ENCODE results near the gene GAS6. TPM values are rescaled to one million over a fixed set of nuclear protein-coding genes. Genes with fewer than 3 reads are reported as not detected.
"Not testable (repeated sequence)": the region's sequence is repeated elsewhere in the genome, so short reads cannot be mapped to it uniquely, and the experiment has no call there.

GAS6 gene
- total and polyA plus RNA-seq, 7 experiments from 2014 or later, result 0.38 to 5.5 (median 3.0) TPM; not detected in 1

DNA sequence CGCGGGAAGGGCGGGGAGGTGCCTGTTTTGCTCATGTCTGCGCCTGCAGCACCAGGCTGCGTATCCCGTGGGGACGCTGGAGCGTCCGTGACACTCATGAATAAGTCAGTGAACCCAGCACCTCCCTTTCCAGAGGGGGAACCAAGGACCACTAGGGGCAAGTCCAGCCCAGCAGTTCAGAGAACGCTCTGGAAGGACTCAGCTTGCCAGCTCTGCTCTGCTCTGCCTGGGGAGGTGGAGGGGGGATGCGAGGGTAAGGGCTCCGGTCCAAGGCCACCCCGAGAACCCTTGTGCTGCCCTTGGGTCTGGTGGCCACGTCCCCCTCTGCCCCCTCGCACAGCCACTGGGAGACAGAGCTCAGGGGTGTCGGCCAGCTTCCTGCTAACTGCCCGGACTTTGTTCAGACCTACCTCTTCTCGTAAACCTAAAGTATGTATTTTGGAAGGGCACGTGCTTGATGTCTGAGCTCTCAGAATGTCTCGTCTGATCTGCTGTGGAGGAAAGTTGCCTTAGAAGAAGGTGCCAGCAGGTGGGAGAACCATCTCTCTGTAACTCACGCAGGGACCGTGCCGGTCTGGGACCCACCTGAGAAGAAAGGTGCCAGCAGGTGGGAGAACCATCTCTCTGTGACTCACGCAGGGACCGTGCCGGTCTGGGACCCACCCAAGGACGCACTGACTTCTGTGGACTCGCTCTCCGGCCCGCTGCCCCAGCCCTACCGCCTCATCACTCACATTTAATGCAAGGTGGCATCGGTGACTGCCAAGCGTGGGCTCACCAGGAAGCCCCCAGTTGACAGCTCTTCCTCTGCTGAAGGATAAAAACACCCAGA lies 70.8 kb downstream of the GAS6 start:
- no peak overlapping the region for H3K27ac ChIP-seq (ENCODE audit: low read depth, low read length)
- H3K9me3 ChIP-seq (ENCODE audit: control insufficient read depth in 2 of 3, low read length in 3 of 3), result no peaks in the 10 kb centered on the region
- H3K36me3 ChIP-seq (ENCODE audit: control insufficient read depth in 2 of 3, insufficient read depth in 3 of 3, low read length in 3 of 3), result no peaks in the 10 kb centered on the region
- DNase-seq, result no peak
- Mint-ChIP-seq H3K36me3 (no peaks in the 10 kb centered on the region), H3K27me3 (peaks cover 0 to 8% (median 4%) of the 10 kb centered on the region in 5 donors), H3K9me3 (no peaks in the 10 kb centered on the region), H3K4me3 (no peak overlapping the region), H3K27ac (no peak overlapping the region), H3K4me1 (no peaks in the 10 kb centered on the region)
- intact Hi-C loops (cut with micrococcal nuclease), result no loop called here
- CTCF ChIA-PET, result no interaction called here
- H3K27me3 ChIP-seq (ENCODE audit: control insufficient read depth in 2 of 2, insufficient read depth in 2 of 2, low read length in 2 of 2), result no peaks in the 10 kb centered on the region
- no peaks in the 10 kb centered on the region for H3K4me1 ChIP-seq (ENCODE audit: control insufficient read depth in 2 of 2, insufficient read depth in 2 of 2, low read length in 2 of 2)
- H3K4me3 ChIP-seq (ENCODE audit: low read length), result no peak overlapping the region
- ATAC-seq, result no peak
- POLR2A ChIA-PET, result no interaction called here

DNA sequence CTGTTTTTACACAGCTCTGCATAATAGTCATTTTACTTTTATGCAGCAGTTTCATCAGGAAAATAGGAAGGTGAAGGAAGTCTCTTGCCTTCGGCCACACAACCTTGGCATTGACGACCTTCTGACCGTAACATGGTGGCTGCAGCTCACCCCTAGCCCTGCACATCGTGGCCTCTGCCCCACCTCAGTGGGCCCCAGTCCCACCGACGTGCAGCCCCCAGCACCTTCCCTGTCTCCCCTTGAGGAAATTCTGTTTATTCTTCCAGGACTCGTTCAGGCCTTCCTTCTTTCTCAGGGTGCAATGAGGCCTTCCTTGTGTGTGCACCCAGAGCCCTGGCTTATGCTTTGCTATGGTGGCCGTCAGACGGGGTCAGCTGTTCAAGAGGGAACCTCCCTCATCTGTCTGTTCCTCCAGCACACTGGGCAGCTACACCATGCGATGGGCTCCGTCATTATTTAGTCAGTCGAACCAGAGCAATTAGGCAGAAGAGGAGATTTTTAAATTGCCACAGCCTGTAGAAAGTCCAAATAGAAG lies 71.6 kb downstream of the GAS6 start:
- Histone ChIP-seq H3K27me3 (ENCODE audit: control insufficient read depth in 2 of 2, insufficient read depth in 2 of 2, low read length in 2 of 2) (no peaks in the 10 kb centered on the region), H3K27ac (ENCODE audit: low read depth, low read length) (no peak overlapping the region), H3K4me3 (ENCODE audit: low read length) (no peak overlapping the region), H3K4me1 (ENCODE audit: control insufficient read depth in 2 of 2, insufficient read depth in 2 of 2, low read length in 2 of 2) (no peaks in the 10 kb centered on the region), H3K9me3 (ENCODE audit: control insufficient read depth in 2 of 3, low read length in 3 of 3) (no peaks in the 10 kb centered on the region), H3K36me3 (ENCODE audit: control insufficient read depth in 2 of 3, insufficient read depth in 3 of 3, low read length in 3 of 3) (no peaks in the 10 kb centered on the region)
- ChIA-PET POLR2A (no interaction called here), CTCF (no interaction called here)
- ATAC-seq (no peak), DNase-seq (no peak)
- H3K27ac Mint-ChIP-seq, result no peak overlapping the region
- H3K9me3 Mint-ChIP-seq, result no peaks in the 10 kb centered on the region
- H3K4me3 Mint-ChIP-seq, result no peak overlapping the region
- no peaks in the 10 kb centered on the region for H3K36me3 Mint-ChIP-seq
- H3K4me1 Mint-ChIP-seq, result no peaks in the 10 kb centered on the region
- intact Hi-C loops (cut with micrococcal nuclease), result no loop called here
- H3K27me3 Mint-ChIP-seq, result peaks cover 0 to 8% (median 4%) of the 10 kb centered on the region in 5 donors

DNA sequence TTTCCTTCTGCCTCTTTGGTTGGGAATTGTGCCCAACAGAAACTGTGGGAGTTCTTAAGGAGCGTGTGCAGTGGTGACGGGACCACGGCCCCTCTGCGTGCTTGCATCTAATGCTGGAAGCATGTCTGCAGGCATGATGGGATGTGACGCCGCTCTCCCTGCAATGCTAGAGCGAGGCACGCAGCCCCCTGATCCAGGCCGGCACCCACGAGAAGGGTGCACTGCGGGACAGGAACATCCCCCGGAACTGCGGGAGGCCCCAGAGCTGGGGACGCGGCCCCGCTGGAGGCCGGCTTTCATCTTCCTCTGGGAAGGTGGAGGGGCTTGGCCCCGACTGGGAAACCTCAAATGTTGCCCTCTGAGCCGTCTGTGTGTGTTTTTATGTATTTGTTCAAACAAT lies 72.1 kb downstream of the GAS6 start:
- no peaks in the 10 kb centered on the region for H3K27me3 ChIP-seq (ENCODE audit: control insufficient read depth in 2 of 2, insufficient read depth in 2 of 2, low read length in 2 of 2)
- DNase-seq (no peak), ATAC-seq (no peak)
- intact Hi-C loops (cut with micrococcal nuclease), result no loop called here
- H3K36me3 ChIP-seq (ENCODE audit: control insufficient read depth in 2 of 3, insufficient read depth in 3 of 3, low read length in 3 of 3), result no peaks in the 10 kb centered on the region
- ChIA-PET CTCF (no interaction called here), POLR2A (no interaction called here)
- no peaks in the 10 kb centered on the region for H3K4me1 ChIP-seq (ENCODE audit: control insufficient read depth in 2 of 2, insufficient read depth in 2 of 2, low read length in 2 of 2)
- no peak overlapping the region for H3K27ac ChIP-seq (ENCODE audit: low read depth, low read length)
- H3K9me3 ChIP-seq (ENCODE audit: control insufficient read depth in 2 of 3, low read length in 3 of 3), result no peaks in the 10 kb centered on the region
- Mint-ChIP-seq H3K27ac (no peak overlapping the region), H3K4me3 (no peak overlapping the region), H3K36me3 (no peaks in the 10 kb centered on the region), H3K27me3 (peaks cover 0 to 8% (median 4%) of the 10 kb centered on the region in 5 donors), H3K9me3 (no peaks in the 10 kb centered on the region), H3K4me1 (no peaks in the 10 kb centered on the region)
- no peak overlapping the region for H3K4me3 ChIP-seq (ENCODE audit: low read length)

DNA sequence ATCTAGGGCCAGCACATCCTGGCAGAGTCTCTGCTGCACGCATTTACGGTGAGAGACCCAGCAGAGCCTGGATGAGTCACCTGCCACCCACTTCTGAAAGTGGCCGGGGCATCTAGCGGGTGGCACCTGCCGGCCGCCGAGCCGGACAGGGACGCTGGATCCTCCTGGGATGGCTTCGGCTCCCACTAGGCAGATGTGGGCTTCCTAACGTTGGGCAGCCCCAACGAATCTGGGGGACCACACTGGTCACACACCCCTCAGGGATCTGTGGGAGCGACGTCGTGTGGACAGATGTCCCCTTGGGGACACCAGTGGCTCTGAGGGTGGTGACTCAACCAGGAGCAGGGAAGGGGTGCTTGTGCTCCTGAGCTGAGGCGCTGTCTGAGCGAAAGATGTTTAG lies 72.7 kb downstream of the GAS6 start:
- H3K27me3 Mint-ChIP-seq, result peaks cover 0 to 8% (median 4%) of the 10 kb centered on the region in 5 donors
- no peaks in the 10 kb centered on the region for H3K36me3 ChIP-seq (ENCODE audit: control insufficient read depth in 2 of 3, insufficient read depth in 3 of 3, low read length in 3 of 3)

DNA sequence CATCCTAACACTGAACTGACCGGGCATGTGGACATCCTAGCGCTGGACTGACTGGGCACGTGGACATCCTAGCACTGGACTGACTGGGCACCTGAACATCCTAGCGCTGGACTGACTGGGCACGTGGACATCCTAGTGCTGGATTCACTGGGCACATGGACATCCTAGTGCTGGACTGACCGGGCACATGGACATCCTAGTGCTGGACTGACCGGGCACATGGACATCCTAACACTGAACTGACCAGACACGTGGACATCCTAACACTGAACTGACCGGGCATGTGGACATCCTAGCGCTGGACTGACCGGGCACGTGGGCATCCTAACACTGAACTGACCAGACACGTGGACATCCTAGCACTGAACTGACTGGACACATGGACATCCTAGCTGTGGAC lies 73.9 kb downstream of the GAS6 start:
- POLR2A ChIA-PET; H3K4me1 ChIP-seq (ENCODE audit: control insufficient read depth in 2 of 2, insufficient read depth in 2 of 2, low read length in 2 of 2); H3K9me3 ChIP-seq (ENCODE audit: control insufficient read depth in 2 of 3, low read length in 3 of 3); H3K27ac Mint-ChIP-seq; H3K27me3 ChIP-seq (ENCODE audit: control insufficient read depth in 2 of 2, insufficient read depth in 2 of 2, low read length in 2 of 2); H3K36me3 Mint-ChIP-seq; CTCF ChIA-PET; H3K36me3 ChIP-seq (ENCODE audit: control insufficient read depth in 2 of 3, insufficient read depth in 3 of 3, low read length in 3 of 3); ATAC-seq; intact Hi-C loops (cut with micrococcal nuclease); H3K27ac ChIP-seq (ENCODE audit: low read depth, low read length); H3K4me1 Mint-ChIP-seq; H3K27me3 Mint-ChIP-seq; DNase-seq; H3K9me3 Mint-ChIP-seq; H3K4me3 ChIP-seq (ENCODE audit: low read length); H3K4me3 Mint-ChIP-seq: not testable (repeated sequence)

More for the DNA sequence above, 72.7 kb downstream of the GAS6 start:
- intact Hi-C loops (cut with micrococcal nuclease), result no loop called here
- ChIA-PET CTCF (no interaction called here), POLR2A (no interaction called here)
- Mint-ChIP-seq H3K27ac (no peak overlapping the region), H3K4me1 (no peaks in the 10 kb centered on the region), H3K36me3 (no peaks in the 10 kb centered on the region), H3K9me3 (no peaks in the 10 kb centered on the region), H3K4me3 (no peak overlapping the region)
- H3K9me3 ChIP-seq (ENCODE audit: control insufficient read depth in 2 of 3, low read length in 3 of 3), result no peaks in the 10 kb centered on the region
- H3K4me3 ChIP-seq (ENCODE audit: low read length), result no peak overlapping the region
- H3K4me1 ChIP-seq (ENCODE audit: control insufficient read depth in 2 of 2, insufficient read depth in 2 of 2, low read length in 2 of 2), result no peaks in the 10 kb centered on the region
- no peaks in the 10 kb centered on the region for H3K27me3 ChIP-seq (ENCODE audit: control insufficient read depth in 2 of 2, insufficient read depth in 2 of 2, low read length in 2 of 2)
- DNase-seq (no peak), ATAC-seq (no peak)
- H3K27ac ChIP-seq (ENCODE audit: low read depth, low read length), result no peak overlapping the region

DNA sequence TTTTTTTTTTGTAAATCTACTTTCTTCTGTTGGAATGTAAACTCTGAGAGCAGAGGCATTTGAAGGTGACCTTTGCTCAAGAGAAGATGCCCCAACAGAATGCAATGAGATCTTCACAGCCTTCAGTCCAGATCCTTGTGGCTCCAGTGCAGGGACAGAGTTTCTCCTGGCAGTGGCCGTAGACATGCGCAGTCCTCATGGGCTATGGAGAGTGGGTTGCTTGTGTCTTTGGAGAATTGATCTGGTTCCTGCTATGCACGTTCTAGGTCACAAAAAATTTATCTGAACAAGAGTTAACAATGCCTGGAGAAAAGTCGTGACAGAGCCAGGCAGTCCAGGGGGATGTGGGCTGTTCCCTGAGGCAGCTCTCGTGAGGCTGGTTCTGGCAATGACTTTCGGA lies 74.7 kb downstream of the GAS6 start:
- H3K4me1 Mint-ChIP-seq, result no peaks in the 10 kb centered on the region
- DNase-seq (no peak), ATAC-seq (no peak)
- no peaks in the 10 kb centered on the region for H3K36me3 Mint-ChIP-seq
- Histone ChIP-seq H3K9me3 (ENCODE audit: control insufficient read depth in 2 of 3, low read length in 3 of 3) (no peaks in the 10 kb centered on the region), H3K27ac (ENCODE audit: low read depth, low read length) (no peak overlapping the region), H3K27me3 (ENCODE audit: control insufficient read depth in 2 of 2, insufficient read depth in 2 of 2, low read length in 2 of 2) (no peaks in the 10 kb centered on the region), H3K36me3 (ENCODE audit: control insufficient read depth in 2 of 3, insufficient read depth in 3 of 3, low read length in 3 of 3) (no peaks in the 10 kb centered on the region), H3K4me1 (ENCODE audit: control insufficient read depth in 2 of 2, insufficient read depth in 2 of 2, low read length in 2 of 2) (no peaks in the 10 kb centered on the region), H3K4me3 (ENCODE audit: low read length) (no peak overlapping the region)
- POLR2A ChIA-PET, result no interaction called here
- H3K27me3 Mint-ChIP-seq, result peaks cover 0 to 11% (median 7%) of the 10 kb centered on the region in 5 donors
- H3K27ac Mint-ChIP-seq, result no peak overlapping the region
- no peak overlapping the region for H3K4me3 Mint-ChIP-seq
- intact Hi-C loops (cut with micrococcal nuclease), result no loop called here
- peaks cover 0 to 2% (median 0%) of the 10 kb centered on the region in 11 donors for H3K9me3 Mint-ChIP-seq
- CTCF ChIA-PET, result no interaction called here

Measured in naive thymus-derived CD4-positive, alpha-beta T cell (primary cell).